GM12892 (cell line): ENCODE measurements around the gene MAP3K21.

Experiments
- DNase-seq: peaks from one replicate; pipeline ENCODE4 v3.0.0; 2011; ENCODE audit not compliant: insufficient read length
- FAIRE-seq: peaks from 2 replicates; lab custom pipeline; 2011; peaks lifted over from hg19 to GRCh38; lab: Jason Lieb, UNC
- POLR2A ChIP-seq: IDR thresholded peaks from 2 replicates; pipeline ENCODE4 v1.6.1; 2011; ENCODE audit warnings: low read depth, low read length, control low read depth
- POLR2AphosphoS5 ChIP-seq: IDR thresholded peaks from 2 replicates; pipeline ENCODE4 v1.6.1; 2011; ENCODE audit warnings: low read depth, low read length, control low read depth
- TAF1 ChIP-seq: IDR thresholded peaks from 2 replicates; pipeline ENCODE4 v1.6.1; 2011; ENCODE audit warnings: low read depth, mild to moderate bottlenecking, control low read depth, low read length, borderline replicate concordance

MAP3K21 gene

GRCh38 chr1:233343262-233343661, 15.7 kb downstream of the MAP3K21 start:
- DNase-seq = no peak
- TF ChIP-seq TAF1 = no peak
- no peak for TF ChIP-seq POLR2A
- TF ChIP-seq POLR2AphosphoS5 = no peak
- no peak for FAIRE-seq

GRCh38 chr1:233347338-233347737, 19.8 kb downstream of the MAP3K21 start:
- DNase-seq = no peak
- FAIRE-seq = no peak
- TF ChIP-seq POLR2A (no peak), POLR2AphosphoS5 (no peak), TAF1 (no peak)

GRCh38 chr1:233349137-233349536, 21.6 kb downstream of the MAP3K21 start:
- TF ChIP-seq POLR2AphosphoS5 (no peak), POLR2A (no peak), TAF1 (no peak)
- FAIRE-seq (no peak), DNase-seq (no peak)

GRCh38 chr1:233354983-233355382, 27.5 kb downstream of the MAP3K21 start:
- FAIRE-seq (no peak), DNase-seq (no peak)
- TF ChIP-seq POLR2AphosphoS5 = no peak
- TF ChIP-seq TAF1 = no peak
- TF ChIP-seq POLR2A = no peak

GRCh38 chr1:233355841-233356704, 28.5 kb downstream of the MAP3K21 start:
- TF ChIP-seq POLR2AphosphoS5 (no peak), TAF1 (no peak), POLR2A (no peak)
- DNase-seq = no peak
- no peak for FAIRE-seq

- DNase-seq (no peak), FAIRE-seq (no peak)
- TF ChIP-seq POLR2AphosphoS5 = no peak
- TF ChIP-seq TAF1 = no peak
- no peak for TF ChIP-seq POLR2A
These were observed 29.1 kb downstream of the MAP3K21 start for GRCh38 chr1:233356705-233356987.

- DNase-seq = no peak
- no peak for FAIRE-seq
- TF ChIP-seq POLR2A = no peak
- TF ChIP-seq POLR2AphosphoS5 = no peak
- no peak for TF ChIP-seq TAF1
These were observed 30.3 kb downstream of the MAP3K21 start for GRCh38 chr1:233357595-233358397.

GRCh38 chr1:233359431-233359830, 31.9 kb downstream of the MAP3K21 start:
- DNase-seq (no peak), FAIRE-seq (no peak)

GRCh38 chr1:233359905-233360304, 32.4 kb downstream of the MAP3K21 start:
- no peak for TF ChIP-seq POLR2AphosphoS5
- TF ChIP-seq POLR2A = no peak
- TF ChIP-seq TAF1 = no peak
- DNase-seq = no peak
- FAIRE-seq = no peak

More at GRCh38 chr1:233359431-233359830, 31.9 kb downstream of the MAP3K21 start:
- TF ChIP-seq TAF1 = no peak
- no peak for TF ChIP-seq POLR2A
- TF ChIP-seq POLR2AphosphoS5 = no peak

GRCh38 chr1:233360525-233361102, 33.1 kb downstream of the MAP3K21 start:
- no peak for DNase-seq
- FAIRE-seq = no peak
- no peak for TF ChIP-seq TAF1
- TF ChIP-seq POLR2AphosphoS5 = no peak
- no peak for TF ChIP-seq POLR2A

- DNase-seq = no peak
- FAIRE-seq = no peak
- no peak for TF ChIP-seq POLR2A
- no peak for TF ChIP-seq TAF1
These were observed 34.4 kb downstream of the MAP3K21 start for GRCh38 chr1:233361876-233362275.

GRCh38 chr1:233362743-233363142, 35.2 kb downstream of the MAP3K21 start:
- TF ChIP-seq TAF1 = no peak
- TF ChIP-seq POLR2A = no peak
- TF ChIP-seq POLR2AphosphoS5 = no peak
- FAIRE-seq = no peak

More at GRCh38 chr1:233362743-233363142, 35.2 kb downstream of the MAP3K21 start:
- no peak for DNase-seq
